SK-N-SH (cell line): ENCODE results near the gene SPATC1L.

Experiments used
- CHD2 ChIP-seq: fragments of 150-350 bp; IDR thresholded peaks from 2 replicates; pipeline ENCODE4 v1.6.1; 2018; ENCODE audit warnings: low read length; ENCODE audit not compliant: partially characterized antibody
- EP300 ChIP-seq, 2 experiments: IDR thresholded peaks; 2 replicates each; pipeline versions ENCODE4 v1.4.0 to v1.6.1; 2012; ENCODE audit warnings: borderline replicate concordance in 1 of 2, low read depth in 1 of 2, low read length in 1 of 2
- MAX ChIP-seq: IDR thresholded peaks from 2 replicates; pipeline ENCODE4 v1.4.0; 2012; ENCODE audit warnings: low read depth
- PBX3 ChIP-seq: IDR thresholded peaks from 2 replicates; pipeline ENCODE4; 2012
- POLR2AphosphoS5 ChIP-seq: IDR thresholded peaks from 2 replicates; pipeline ENCODE4 v1.6.1; 2012; ENCODE audit warnings: low read depth, low read length
- SIN3A ChIP-seq: IDR thresholded peaks from 2 replicates; pipeline ENCODE4 v1.6.1; 2012; ENCODE audit warnings: low read depth, mild to moderate bottlenecking, low read length, moderate library complexity, borderline replicate concordance
- USF2 ChIP-seq: fragments of 150-350 bp; IDR thresholded peaks from 2 replicates; pipeline ENCODE4 v1.6.1; 2017; ENCODE audit warnings: antibody characterized with exemption, low read length, low read depth, borderline replicate concordance
- TF ChIP-seq, protein P1 (sequence below): fragments of 200-600 bp; sonication (generic); IDR thresholded peaks from 2 replicates; pipeline ENCODE4 v1.6.1; 2017; ENCODE audit warnings: antibody characterized with exemption, mild to moderate bottlenecking, moderate library complexity

DNA sequence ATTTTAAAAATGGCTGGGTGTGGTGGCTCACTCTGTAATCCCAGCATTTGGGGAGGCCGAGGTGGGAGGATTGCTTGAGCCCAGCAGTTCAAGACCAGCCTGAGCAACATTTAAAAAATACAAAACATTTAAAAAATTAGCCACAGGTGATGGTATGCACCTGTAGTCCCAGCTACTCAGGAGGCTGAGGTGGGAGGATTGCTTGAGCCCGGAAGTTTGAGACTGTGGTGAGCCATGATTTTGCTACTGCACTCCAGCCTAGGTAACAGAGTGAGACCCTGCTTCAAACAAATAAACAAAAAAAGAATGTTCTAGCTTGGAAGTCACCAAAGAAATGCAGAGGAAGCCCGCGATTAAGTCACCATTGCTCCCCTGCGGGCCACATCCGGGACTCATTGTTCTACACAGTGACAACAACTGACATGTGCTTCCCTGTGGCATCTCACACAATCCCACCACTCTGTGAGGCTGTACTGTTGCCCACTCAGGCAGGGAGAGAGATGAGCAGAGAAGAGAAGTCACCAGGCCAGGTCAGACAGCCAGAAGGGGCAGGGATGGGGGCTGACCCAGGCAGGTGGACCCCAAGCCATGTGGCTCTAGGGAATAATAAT is 18.4 kb upstream of the SPATC1L start:
- no peak for TF ChIP-seq SIN3A
- TF ChIP-seq, protein P1, sequence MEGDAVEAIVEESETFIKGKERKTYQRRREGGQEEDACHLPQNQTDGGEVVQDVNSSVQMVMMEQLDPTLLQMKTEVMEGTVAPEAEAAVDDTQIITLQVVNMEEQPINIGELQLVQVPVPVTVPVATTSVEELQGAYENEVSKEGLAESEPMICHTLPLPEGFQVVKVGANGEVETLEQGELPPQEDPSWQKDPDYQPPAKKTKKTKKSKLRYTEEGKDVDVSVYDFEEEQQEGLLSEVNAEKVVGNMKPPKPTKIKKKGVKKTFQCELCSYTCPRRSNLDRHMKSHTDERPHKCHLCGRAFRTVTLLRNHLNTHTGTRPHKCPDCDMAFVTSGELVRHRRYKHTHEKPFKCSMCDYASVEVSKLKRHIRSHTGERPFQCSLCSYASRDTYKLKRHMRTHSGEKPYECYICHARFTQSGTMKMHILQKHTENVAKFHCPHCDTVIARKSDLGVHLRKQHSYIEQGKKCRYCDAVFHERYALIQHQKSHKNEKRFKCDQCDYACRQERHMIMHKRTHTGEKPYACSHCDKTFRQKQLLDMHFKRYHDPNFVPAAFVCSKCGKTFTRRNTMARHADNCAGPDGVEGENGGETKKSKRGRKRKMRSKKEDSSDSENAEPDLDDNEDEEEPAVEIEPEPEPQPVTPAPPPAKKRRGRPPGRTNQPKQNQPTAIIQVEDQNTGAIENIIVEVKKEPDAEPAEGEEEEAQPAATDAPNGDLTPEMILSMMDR, result no peak
- TF ChIP-seq POLR2AphosphoS5, result no peak
- TF ChIP-seq EP300 (IDR thresholded peaks at IDR 0.05; ENCODE audit: borderline replicate concordance in 1 of 2, low read depth in 1 of 2, low read length in 1 of 2), result no peak
- no peak for TF ChIP-seq CHD2
- no peak for TF ChIP-seq PBX3
- TF ChIP-seq MAX, result no peak
- no peak for TF ChIP-seq USF2
